DOHH2 (cell line): ENCODE results near the gene GALNS.

Experiments used
- H3F3A ChIP-seq: fragments of 200-600 bp; sonication (generic), shearing (Covaris generic); 2 replicates; pipeline ENCODE4 v1.6.0; 2016; ENCODE audit warnings: antibody characterized with exemption, mild to moderate bottlenecking; ENCODE audit not compliant: control insufficient read depth, insufficient read depth
- H3K27ac ChIP-seq: fragments of 200-600 bp; sonication (generic); 2 replicates; pipeline ENCODE4 v1.5.1; 2014; ENCODE audit warnings: low read depth, mild to moderate bottlenecking, low read length, moderate library complexity
- H3K27me3 ChIP-seq: fragments of 200-600 bp; sonication (generic); 2 replicates; pipeline ENCODE4 v1.6.1; 2014; ENCODE audit warnings: mild to moderate bottlenecking, low read length, mixed read lengths; ENCODE audit not compliant: control insufficient read depth
- H3K36me3 ChIP-seq: fragments of 200-600 bp; sonication (generic); 2 replicates; pipeline ENCODE4 v1.6.1; 2014; ENCODE audit warnings: mild to moderate bottlenecking, low read length, moderate library complexity, mixed read lengths; ENCODE audit not compliant: control insufficient read depth
- H3K4me1 ChIP-seq: fragments of 200-600 bp; sonication (generic); 2 replicates; pipeline ENCODE4 v1.6.1; 2014; ENCODE audit warnings: mild to moderate bottlenecking, low read length, mixed read lengths; ENCODE audit not compliant: control insufficient read depth
- H3K4me2 ChIP-seq: fragments of 200-600 bp; sonication (generic); 2 replicates; pipeline ENCODE4 v1.6.0; 2014; ENCODE audit warnings: mild to moderate bottlenecking, low read length, moderate library complexity
- H3K4me3 ChIP-seq: fragments of 200-600 bp; sonication (generic); 2 replicates; pipeline ENCODE4 v1.5.1; 2014; ENCODE audit warnings: mild to moderate bottlenecking, low read length, mixed read lengths
- H3K79me2 ChIP-seq: fragments of 200-600 bp; sonication (generic); 2 replicates; pipeline ENCODE4 v1.6.1; 2014; ENCODE audit warnings: mild to moderate bottlenecking, low read length, mixed read lengths; ENCODE audit not compliant: control insufficient read depth
- H3K9me2 ChIP-seq: fragments of 200-600 bp; sonication (generic); replicated peaks from 2 replicates; pipeline ENCODE4 v1.6.1; 2014; ENCODE audit warnings: mild to moderate bottlenecking, low read length, mixed read lengths; ENCODE audit not compliant: control insufficient read depth
- H3K9me3 ChIP-seq: fragments of 200-600 bp; sonication (generic); 2 replicates; pipeline ENCODE4 v1.6.1; 2014; ENCODE audit warnings: antibody characterized with exemption, low read length, mixed read lengths; ENCODE audit not compliant: control insufficient read depth, insufficient read depth
- H4K20me1 ChIP-seq: fragments of 200-600 bp; sonication (generic); 2 replicates; pipeline ENCODE4 v1.6.0; 2014; ENCODE audit warnings: low read depth, mild to moderate bottlenecking, antibody characterized with exemption, low read length, moderate library complexity; ENCODE audit not compliant: control insufficient read depth, insufficient read depth
- CTCF ChIP-seq: fragments of 200-600 bp; sonication (generic); IDR thresholded peaks from one replicate; pipeline ENCODE4 v1.5.1; 2014; ENCODE audit warnings: antibody characterized with exemption, mild to moderate bottlenecking, low read depth, low read length; ENCODE audit not compliant: poor library complexity, severe bottlenecking
- EZH2phosphoT487 ChIP-seq: fragments of 200-600 bp; sonication (generic); IDR thresholded peaks from 2 replicates; pipeline ENCODE4 v1.6.1; 2017; ENCODE audit warnings: borderline replicate concordance, mild to moderate bottlenecking, antibody characterized with exemption, low read length, moderate library complexity, mixed read lengths

GALNS gene

GRCh38 chr16:88806491-88807111 lies 50.1 kb downstream of the GALNS start:
- H3K4me1 ChIP-seq = peaks cover 47% of the 10 kb centered on the region
- no peaks in the 10 kb centered on the region for H3K9me3 ChIP-seq
- no peaks in the 10 kb centered on the region for H3K27me3 ChIP-seq
- no peak overlapping the region for H3K4me2 ChIP-seq
- TF ChIP-seq CTCF (no peak), EZH2phosphoT487 (no peak)
- peaks cover 69% of the 10 kb centered on the region for H3K36me3 ChIP-seq
- H3F3A ChIP-seq = peaks cover 21% of the 10 kb centered on the region
- no peak overlapping the region for H3K27ac ChIP-seq
- H3K9me2 ChIP-seq = no peaks in the 10 kb centered on the region
- H4K20me1 ChIP-seq = peaks cover 8% of the 10 kb centered on the region; the same call in 1 of the 2 replicates
- H3K79me2 ChIP-seq = peaks cover 67% of the 10 kb centered on the region
- H3K4me3 ChIP-seq = no peak overlapping the region

DNA sequence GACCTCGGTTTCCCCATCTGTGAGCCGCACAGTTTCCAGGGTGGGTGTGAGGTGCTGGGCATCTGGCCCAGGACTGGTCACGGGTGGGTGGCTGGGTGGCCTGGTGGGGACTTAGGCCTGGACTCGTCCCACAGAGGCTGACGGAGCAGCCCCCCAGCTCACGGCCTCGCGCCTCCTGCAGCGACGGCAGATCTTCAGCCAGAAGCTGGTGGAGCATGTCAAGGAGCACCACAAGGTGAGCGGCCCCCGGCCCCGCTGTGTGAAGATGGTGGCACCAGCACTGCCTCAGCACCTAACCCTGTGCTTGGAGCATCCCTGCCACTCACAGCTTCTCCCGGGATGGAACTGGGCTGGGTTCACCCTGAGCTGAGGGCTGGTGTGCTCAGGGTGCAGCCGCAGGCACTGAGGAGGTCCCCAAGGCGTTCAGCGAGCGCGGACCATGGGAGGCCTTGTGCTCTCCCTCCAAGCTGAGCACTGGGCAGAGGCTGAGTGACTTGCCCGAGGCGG lies 50.8 kb downstream of the GALNS start:
- Histone ChIP-seq H3K4me2 (peak overlapping the region; percentile 91; the same call in 1 of the 2 replicates), H3K4me3 (no peak overlapping the region), H3K27ac (no peak overlapping the region), H3F3A (peaks cover 24% of the 10 kb centered on the region), H3K79me2 (peaks cover 68% of the 10 kb centered on the region), H4K20me1 (peaks cover 8% of the 10 kb centered on the region; the same call in 1 of the 2 replicates), H3K36me3 (peaks cover 74% of the 10 kb centered on the region), H3K9me2 (no peaks in the 10 kb centered on the region), H3K4me1 (peaks cover 53% of the 10 kb centered on the region), H3K27me3 (no peaks in the 10 kb centered on the region), H3K9me3 (no peaks in the 10 kb centered on the region)
- TF ChIP-seq CTCF (no peak), EZH2phosphoT487 (no peak)

DNA sequence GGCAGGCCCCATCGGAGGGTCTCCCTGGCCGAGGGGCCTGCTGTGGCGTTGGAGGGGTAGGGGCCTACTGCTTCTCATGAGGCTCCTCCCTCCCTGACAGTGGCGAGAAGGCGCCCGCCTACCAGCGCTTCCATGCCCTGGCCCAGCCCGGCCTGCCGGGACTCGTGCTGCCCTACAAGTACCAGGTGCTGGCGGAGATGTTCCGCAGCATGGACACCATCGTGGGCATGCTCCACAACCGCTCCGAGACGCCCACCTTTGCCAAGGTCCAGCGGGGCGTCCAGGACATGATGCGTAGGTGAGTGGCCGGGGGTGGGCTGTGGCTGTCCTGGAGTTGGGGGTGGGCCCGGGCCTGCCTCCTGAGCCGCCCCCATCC lies 51.4 kb downstream of the GALNS start:
- peaks cover 68% of the 10 kb centered on the region for H3K79me2 ChIP-seq
- H3K27ac ChIP-seq = no peak overlapping the region
- peaks cover 26% of the 10 kb centered on the region for H3F3A ChIP-seq
- TF ChIP-seq EZH2phosphoT487 = no peak
- TF ChIP-seq CTCF = no peak
- H3K4me1 ChIP-seq = peaks cover 53% of the 10 kb centered on the region
- peaks cover 8% of the 10 kb centered on the region; the same call in 1 of the 2 replicates for H4K20me1 ChIP-seq
- H3K27me3 ChIP-seq = no peaks in the 10 kb centered on the region
- H3K9me2 ChIP-seq = no peaks in the 10 kb centered on the region
- H3K4me3 ChIP-seq = peak overlapping the region; percentile 98
- H3K4me2 ChIP-seq = peak overlapping the region; percentile 91
- H3K9me3 ChIP-seq = no peaks in the 10 kb centered on the region
- H3K36me3 ChIP-seq = peaks cover 73% of the 10 kb centered on the region
